ENCODE measurements around the gene MSANTD2.

MSANTD2 gene

DNA sequence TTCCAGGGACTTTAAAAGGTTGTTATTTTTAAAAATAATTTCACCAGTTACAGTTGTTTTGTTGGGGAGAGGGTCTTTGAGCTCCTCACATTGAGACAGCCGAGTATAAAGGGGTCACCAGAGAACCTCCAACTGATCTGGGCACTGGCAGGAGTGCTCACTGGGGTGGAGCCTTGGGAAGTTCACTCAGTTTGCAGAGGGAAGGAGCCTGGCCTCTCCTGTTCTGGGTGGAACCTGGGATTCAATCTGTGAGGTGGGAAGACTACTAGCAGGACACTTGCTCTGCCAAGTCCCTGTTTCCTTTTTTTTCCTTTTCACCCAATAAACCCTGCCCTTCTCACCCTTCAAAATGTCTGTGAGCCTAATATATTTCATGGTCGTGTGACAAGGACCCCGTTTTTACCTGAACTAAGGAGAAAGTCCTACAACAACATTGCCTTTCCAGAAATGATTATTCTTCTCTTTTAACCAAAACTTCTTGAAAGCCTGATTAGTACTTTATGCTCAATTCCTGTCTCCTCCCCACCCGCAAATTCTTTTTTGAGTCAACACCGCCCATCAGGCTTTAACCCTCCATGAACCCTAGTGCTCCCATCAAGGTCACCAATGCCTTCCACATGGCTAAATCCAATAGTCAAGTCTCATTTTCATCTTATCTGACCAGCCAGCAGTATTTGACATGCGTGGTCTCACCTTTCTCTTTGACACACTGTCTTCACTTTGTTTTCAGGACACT lies 22.0 kb upstream of the MSANTD2 start:
- DNase-seq (ENCODE audit: low read depth, low spot score) = no peak

GRCh38 chr11:124817036-124817435 lies 16.8 kb upstream of the MSANTD2 start:
- no peak for DNase-seq (ENCODE audit: low read depth, low spot score)

GRCh38 chr11:124814739-124815138 lies 14.5 kb upstream of the MSANTD2 start:
- no peak for DNase-seq (ENCODE audit: low read depth, low spot score)

- DNase-seq (ENCODE audit: low read depth, low spot score) = no peak
These were observed 12.7 kb upstream of the MSANTD2 start for GRCh38 chr11:124812876-124813275.

GRCh38 chr11:124811399-124812125 lies 11.4 kb upstream of the MSANTD2 start:
- no peak for DNase-seq (ENCODE audit: low read depth, low spot score)

- DNase-seq (ENCODE audit: low read depth, low spot score) = no peak
These were observed 7.6 kb upstream of the MSANTD2 start for GRCh38 chr11:124807660-124808270.

DNA sequence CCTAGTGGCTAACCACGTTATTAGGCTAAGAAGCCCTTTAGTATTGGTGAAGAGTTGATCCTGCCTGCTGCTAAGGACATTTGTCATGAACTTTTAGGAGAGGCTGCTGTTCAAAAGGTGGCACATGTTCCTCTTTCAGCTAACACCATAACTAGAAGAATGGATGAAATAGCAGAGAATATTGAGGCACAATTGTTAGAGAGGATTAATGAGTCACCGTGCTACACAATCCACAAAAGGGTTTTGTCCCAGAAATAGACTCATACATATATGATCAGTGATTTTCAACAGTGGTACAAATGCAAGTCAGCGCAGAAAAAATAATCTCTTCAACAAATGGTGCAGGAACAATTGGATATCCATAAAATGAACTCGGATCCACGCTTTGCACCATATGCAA lies 7.0 kb upstream of the MSANTD2 start:
- DNase-seq (ENCODE audit: low read depth, low spot score) = no peak

GRCh38 chr11:124804884-124805283 lies 4.7 kb upstream of the MSANTD2 start:
- no peak for DNase-seq (ENCODE audit: low read depth, low spot score)

DNA sequence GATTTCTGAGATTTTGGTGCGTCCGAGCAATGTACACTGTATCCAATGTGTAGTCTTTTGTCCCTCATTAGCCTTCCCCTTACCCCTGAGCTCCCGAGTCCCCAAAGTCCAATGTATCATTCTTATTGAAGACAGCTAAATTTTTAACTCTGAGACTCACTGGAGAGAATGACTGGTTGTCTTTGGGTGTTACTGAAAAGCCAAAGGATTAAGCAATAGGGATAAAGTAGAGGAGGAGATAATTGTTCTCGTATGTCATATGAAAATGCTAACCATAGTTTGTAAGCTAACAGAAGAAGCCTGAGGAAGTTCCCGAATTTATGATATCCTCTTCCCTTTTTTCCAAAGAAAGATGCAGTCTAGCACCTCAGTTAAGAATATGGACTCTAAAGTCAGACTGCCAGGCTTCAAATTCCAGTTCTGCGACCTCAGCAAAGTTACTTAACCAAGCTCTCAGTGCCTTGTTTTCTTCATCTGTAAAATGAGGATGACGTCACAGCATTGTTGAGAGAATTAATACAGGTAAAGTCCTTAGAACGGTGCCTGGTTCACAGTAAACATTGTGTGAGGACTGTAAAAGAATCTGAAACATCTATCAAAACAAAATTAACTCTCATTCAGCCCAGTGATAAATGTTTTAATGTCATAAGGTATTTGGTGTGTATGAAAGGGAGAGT lies 1.6 kb upstream of the MSANTD2 start:
- DNase-seq (ENCODE audit: low read depth, low spot score) = no peak

- DNase-seq (ENCODE audit: low read depth, low spot score) = no peak
These were observed 808 bp upstream of the MSANTD2 start for GRCh38 chr11:124801014-124801413.

DNA sequence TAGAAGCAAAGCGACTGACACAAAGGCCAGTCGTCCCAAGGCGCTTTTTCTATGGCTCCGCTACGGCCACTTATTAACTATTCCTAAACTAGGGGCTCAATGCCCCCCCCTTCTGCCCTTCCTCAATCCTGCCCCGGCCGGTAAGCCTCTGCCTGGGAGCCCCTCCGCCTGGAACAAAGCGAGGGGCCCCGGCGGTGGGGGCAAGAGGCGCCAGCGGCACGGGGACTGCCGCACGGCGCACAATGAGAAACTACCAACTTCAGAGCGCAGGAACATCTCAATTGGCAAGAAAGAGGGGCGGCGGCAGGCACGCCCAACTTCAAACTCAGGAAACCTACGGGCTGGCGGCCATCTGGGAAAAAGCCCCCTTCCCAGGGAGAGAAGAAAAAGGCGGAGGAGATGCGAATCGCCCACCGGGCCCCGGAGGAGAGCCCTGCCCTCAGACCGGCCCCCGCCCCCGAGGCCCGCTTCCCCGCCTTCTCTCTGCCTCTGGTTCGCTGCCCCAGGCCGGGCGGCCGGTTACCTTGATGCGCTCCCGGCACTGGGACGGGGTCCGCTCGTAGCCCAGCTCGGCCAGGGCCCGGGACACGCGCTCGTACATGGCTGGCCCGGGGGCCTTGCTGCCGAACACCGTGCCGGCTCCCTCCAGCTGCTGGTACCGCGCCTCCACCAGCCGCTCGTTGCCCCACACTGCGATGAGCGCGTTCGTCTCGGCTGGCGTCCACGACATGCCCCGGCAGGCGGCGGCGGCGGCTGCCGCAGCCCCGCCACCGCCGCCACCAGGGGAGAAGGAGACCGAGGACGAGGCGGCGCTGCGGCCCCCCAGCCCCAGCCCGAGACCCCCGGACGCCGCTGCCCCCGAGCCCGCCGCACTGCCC lies 619 bp downstream of the MSANTD2 start:
- no peak for DNase-seq (ENCODE audit: low read depth, low spot score)

DNA sequence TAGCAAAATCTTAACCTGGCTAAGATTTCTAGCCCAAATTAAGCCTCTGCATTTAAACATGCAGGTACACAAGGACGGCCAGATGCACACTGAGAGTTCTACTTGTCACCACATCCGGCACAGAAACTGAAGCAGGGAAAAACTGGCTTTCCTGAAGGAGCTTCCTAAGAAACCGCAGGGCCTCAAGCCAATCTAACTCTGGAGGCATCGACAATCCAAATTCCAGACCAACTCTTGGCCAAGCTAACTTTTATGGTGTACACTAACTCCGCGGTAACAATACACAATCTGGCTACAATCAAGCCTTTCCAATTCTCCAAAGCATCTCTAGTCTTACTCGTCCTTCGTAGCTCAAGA lies 1.2 kb downstream of the MSANTD2 start:
- DNase-seq (ENCODE audit: low read depth, low spot score) = no peak

DNA sequence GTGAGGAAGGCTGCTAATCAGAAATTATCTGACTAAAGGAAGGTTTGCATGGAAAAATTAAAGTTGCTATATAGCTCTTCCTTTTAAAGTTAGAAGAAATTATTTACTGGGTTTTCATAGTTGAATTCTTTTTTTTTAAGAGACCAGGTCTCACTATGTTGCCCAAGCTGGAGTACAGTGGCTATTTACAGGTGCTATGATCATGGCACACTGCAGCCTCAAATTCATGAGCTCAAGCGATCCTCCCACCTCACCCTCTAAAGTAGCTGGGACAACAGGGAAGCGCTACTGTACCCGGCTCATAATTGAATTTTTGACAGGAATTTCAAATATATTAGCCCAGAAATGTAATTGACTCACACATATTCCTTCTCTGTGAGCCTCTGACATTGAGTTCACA lies 3.9 kb downstream of the MSANTD2 start:
- no peak for DNase-seq (ENCODE audit: low read depth, low spot score)

DNA sequence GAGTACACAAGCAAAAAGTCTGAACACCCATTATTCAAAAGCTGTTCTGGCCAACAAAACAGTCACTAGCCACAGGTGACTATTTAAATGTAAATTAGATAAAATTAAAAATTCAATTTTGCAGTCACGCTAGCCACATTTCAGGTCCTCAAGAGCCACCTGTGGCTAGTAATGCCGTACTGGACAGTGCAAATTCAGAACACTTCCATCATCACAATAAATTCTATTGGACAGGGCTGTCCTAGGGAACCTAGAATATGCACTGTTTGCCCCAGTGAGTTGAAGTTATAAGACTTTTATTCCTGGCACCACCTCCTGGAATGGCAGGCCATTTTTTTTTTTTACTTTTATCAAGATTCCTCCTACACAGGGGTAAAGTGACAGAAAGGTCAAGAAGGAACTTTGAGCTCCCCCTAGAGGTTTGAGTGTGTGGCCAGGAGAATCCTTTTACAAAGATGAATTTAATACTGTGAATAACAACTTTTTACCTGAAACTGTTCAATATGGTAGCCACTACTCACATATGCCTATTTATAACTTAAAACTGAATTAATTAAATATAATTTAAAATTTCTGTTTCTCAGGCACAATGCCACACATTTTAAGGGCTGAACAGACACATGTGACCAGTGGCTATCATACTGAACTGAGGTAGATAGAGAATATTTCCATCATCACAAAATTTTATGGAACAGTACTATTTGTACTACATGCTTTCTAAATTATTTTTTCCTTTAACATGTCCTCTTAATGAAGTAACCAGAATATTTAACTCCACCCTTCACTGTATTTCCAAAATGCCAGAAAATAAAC lies 6.5 kb downstream of the MSANTD2 start:
- DNase-seq (ENCODE audit: low read depth, low spot score) = no peak

DNA sequence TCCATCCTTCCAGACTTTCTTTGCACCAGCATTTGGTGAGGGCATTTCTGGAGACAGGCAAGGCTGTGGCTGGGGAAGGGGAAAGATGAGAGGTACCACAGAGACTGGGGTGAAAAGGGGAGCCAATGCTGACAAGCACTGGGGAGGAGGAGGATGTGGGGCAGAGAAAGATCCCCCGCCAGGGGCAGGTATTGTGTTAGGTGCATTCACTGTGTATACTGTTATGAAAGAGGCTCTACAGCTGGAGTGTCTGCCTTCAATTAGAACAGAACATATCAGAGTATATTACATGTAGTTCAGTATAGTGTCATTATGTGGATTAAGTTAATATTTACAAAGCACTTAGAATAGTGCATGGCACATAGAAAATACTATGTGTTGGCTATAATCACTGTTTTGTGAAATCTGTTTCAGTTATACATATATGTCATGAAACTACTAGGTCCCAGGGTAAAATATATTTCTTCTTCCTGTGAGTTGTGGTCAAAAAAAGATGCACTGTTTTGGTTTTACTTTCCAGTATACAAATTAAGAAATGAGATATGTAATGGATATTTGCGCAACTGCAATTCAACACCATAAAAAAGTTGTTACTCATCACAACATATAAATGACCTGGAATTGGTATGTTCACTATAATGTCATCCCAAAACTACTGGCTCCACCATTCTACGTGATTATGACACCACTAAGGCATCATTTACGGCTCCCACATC lies 8.4 kb downstream of the MSANTD2 start:
- no peak for DNase-seq (ENCODE audit: low read depth, low spot score)

DNA sequence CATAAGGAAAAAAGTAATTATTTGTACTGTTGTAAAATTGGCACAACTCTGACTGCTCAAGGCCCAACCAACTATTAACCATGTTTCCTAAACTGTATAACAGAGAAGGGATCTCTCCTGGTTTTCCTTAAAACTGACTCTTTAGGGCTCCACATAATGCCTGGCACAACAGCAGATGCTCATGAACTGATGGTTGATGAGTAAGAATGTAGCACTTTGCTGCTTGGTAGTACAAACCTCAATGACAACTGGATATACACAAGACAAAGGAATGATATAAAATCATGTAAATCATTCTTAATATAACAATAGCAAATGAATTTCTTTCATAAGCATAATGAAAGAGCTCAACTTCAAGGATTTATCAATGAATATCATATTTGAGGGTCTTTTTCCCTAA lies 11.7 kb downstream of the MSANTD2 start:
- no peak for DNase-seq (ENCODE audit: low read depth, low spot score)

DNA sequence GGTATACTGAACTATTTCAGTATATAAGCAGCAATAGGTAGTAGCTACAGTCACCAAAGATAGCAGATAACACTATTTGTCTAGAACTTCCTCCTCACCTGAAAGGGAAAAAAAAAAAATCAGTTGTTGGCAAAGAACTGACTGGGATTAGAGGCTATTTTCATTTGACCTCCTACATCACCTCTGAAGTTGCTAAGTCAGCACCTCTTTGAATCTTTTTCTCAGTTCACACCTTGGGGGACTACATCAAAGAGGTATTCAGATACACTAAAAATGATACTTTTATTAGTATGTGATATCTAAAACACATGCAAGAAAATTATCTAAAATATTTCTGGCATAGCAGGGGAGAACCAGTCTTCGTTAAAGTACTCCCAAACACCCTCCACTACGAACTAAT lies 16.2 kb downstream of the MSANTD2 start:
- no peak for DNase-seq (ENCODE audit: low read depth, low spot score)

GRCh38 chr11:124783002-124783401 lies 17.2 kb downstream of the MSANTD2 start:
- DNase-seq (ENCODE audit: low read depth, low spot score) = no peak

- no peak for DNase-seq (ENCODE audit: low read depth, low spot score)
These were observed 20.6 kb downstream of the MSANTD2 start for GRCh38 chr11:124779568-124779967.

GRCh38 chr11:124778281-124778680 lies 21.9 kb downstream of the MSANTD2 start:
- no peak for DNase-seq (ENCODE audit: low read depth, low spot score)

Measured in smooth muscle cell of the brain vasculature (primary cell).